ENCODE data around the gene PLCB4.

The PLCB4 gene

DNA sequence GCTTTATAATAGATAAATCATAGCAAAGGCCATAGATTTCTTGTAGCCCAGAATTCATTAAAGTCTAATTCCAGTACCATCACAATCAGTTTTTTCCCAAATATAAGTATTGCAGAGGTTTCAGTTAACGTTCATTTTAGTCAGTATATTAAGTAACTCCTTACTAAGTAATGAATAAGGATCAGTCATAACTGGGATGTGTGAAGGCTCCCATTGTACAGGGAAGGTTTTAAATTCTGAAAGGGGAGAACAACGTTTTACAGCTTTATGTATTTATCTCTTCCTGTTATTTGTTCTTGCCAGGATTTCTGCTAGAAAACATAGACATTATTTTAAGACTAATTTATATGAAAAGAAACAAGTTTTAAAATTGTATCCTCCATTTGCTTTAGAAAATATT lies 230.0 kb downstream of the PLCB4 start:
- Histone ChIP-seq H2BK15ac (ENCODE audit: low read length) (no peak overlapping the region), H3K9ac (ENCODE audit: low read depth, low read length, poor library complexity) (no peak overlapping the region), H2BK5ac (ENCODE audit: low read length) (no peak overlapping the region), H3K79me1 (ENCODE audit: low read depth, low read length) (no peaks in the 10 kb centered on the region), H3K27ac (replicated peaks; ENCODE audit: low read length) (no peak overlapping the region), H3K4me2 (ENCODE audit: insufficient read depth, low read length, poor library complexity, severe bottlenecking) (no peak overlapping the region), H4K91ac (ENCODE audit: low read depth, low read length, poor library complexity) (no peak overlapping the region), H3K4me3 (ENCODE audit: low read length in 2 of 2) (no peak overlapping the region), H3K27me3 (ENCODE audit: control insufficient read depth in 3 of 3, insufficient read depth in 3 of 3, low read depth in 1 of 3, low read length in 3 of 3) (no peaks in the 10 kb centered on the region), H2AK5ac (ENCODE audit: low read depth, low read length) (no peak overlapping the region), H3K4ac (ENCODE audit: low read length) (no peak overlapping the region), H3K36me3 (replicated peaks in 1 of 2; ENCODE audit: control insufficient read depth in 2 of 2, insufficient read depth in 2 of 2, low read length in 2 of 2) (no peaks in the 10 kb centered on the region), H2BK120ac (ENCODE audit: low read depth, low read length) (no peak overlapping the region), H2BK12ac (ENCODE audit: low read length) (no peak overlapping the region), H3K23ac (ENCODE audit: low read depth, low read length, poor library complexity) (no peak overlapping the region), H3K14ac (ENCODE audit: low read length) (no peak overlapping the region), H2AFZ (ENCODE audit: low read length) (no peak overlapping the region), H4K8ac (ENCODE audit: low read depth, low read length) (no peak overlapping the region), H3K18ac (ENCODE audit: low read length) (no peak overlapping the region), H3K4me1 (ENCODE audit: control insufficient read depth in 2 of 2, insufficient read depth in 1 of 2, low read depth in 1 of 2, low read length in 2 of 2) (peaks cover 0 to 1% of the 10 kb centered on the region in 2 donors), H3K9me3 (replicated peaks in 1 of 2; ENCODE audit: control insufficient read depth in 2 of 2, insufficient read depth in 1 of 2, low read depth in 1 of 2, low read length in 2 of 2) (peaks cover 0 to 6% of the 10 kb centered on the region in 2 donors)
- DNase-seq (ENCODE audit: low spot score), result no peak
- WGBS, 2 donors (ENCODE audit: extremely low coverage in 2 of 2, insufficient read length in 2 of 2, insufficient replicate concordance in 1 of 2), result no CpG with 5 or more reads among the region's 2 CpGs

GRCh38 chr20:9300080-9300479 lies 231.2 kb downstream of the PLCB4 start:
- Histone ChIP-seq H3K27ac (replicated peaks; ENCODE audit: low read length) (no peak overlapping the region), H3K9ac (ENCODE audit: low read depth, low read length, poor library complexity) (no peak overlapping the region), H3K36me3 (replicated peaks in 1 of 2; ENCODE audit: control insufficient read depth in 2 of 2, insufficient read depth in 2 of 2, low read length in 2 of 2) (no peaks in the 10 kb centered on the region), H3K23ac (ENCODE audit: low read depth, low read length, poor library complexity) (no peak overlapping the region), H4K8ac (ENCODE audit: low read depth, low read length) (no peak overlapping the region), H3K14ac (ENCODE audit: low read length) (no peak overlapping the region), H2BK120ac (ENCODE audit: low read depth, low read length) (no peak overlapping the region), H3K27me3 (ENCODE audit: control insufficient read depth in 3 of 3, insufficient read depth in 3 of 3, low read depth in 1 of 3, low read length in 3 of 3) (no peaks in the 10 kb centered on the region), H2AFZ (ENCODE audit: low read length) (no peak overlapping the region), H3K4me2 (ENCODE audit: insufficient read depth, low read length, poor library complexity, severe bottlenecking) (no peak overlapping the region), H4K91ac (ENCODE audit: low read depth, low read length, poor library complexity) (no peak overlapping the region), H3K9me3 (replicated peaks in 1 of 2; ENCODE audit: control insufficient read depth in 2 of 2, insufficient read depth in 1 of 2, low read depth in 1 of 2, low read length in 2 of 2) (peaks cover 0 to 6% of the 10 kb centered on the region in 2 donors), H3K4me1 (ENCODE audit: control insufficient read depth in 2 of 2, insufficient read depth in 1 of 2, low read depth in 1 of 2, low read length in 2 of 2) (peaks cover 0 to 1% of the 10 kb centered on the region in 2 donors), H2AK5ac (ENCODE audit: low read depth, low read length) (no peak overlapping the region), H2BK15ac (ENCODE audit: low read length) (no peak overlapping the region), H3K4me3 (ENCODE audit: low read length in 2 of 2) (no peak overlapping the region), H2BK5ac (ENCODE audit: low read length) (no peak overlapping the region), H2BK12ac (ENCODE audit: low read length) (no peak overlapping the region), H3K4ac (ENCODE audit: low read length) (no peak overlapping the region), H3K18ac (ENCODE audit: low read length) (no peak overlapping the region), H3K79me1 (ENCODE audit: low read depth, low read length) (no peaks in the 10 kb centered on the region)
- DNase-seq (ENCODE audit: low spot score), result no peak

DNA sequence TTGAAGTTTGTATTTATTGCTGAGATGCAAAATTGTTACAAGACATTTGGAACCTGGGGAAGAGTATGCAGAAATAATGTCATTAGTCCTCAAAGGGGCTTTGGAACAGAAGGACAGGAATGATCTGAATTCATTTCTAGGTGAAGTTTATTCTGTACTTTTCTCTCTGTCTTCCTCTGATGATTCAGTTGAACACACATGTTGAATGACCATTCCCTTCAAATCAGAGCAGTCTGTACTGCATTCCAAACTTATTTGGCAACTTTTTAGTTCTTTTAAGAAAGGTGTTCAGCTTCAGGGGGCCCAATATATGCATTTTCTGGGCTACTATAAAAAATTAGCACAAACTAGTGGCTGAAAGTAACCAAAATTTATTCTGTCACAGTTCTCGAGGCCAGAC lies 231.6 kb downstream of the PLCB4 start:
- Histone ChIP-seq H4K91ac (ENCODE audit: low read depth, low read length, poor library complexity) (no peak overlapping the region), H2BK5ac (ENCODE audit: low read length) (no peak overlapping the region), H4K8ac (ENCODE audit: low read depth, low read length) (no peak overlapping the region), H3K4me2 (ENCODE audit: insufficient read depth, low read length, poor library complexity, severe bottlenecking) (no peak overlapping the region), H3K14ac (ENCODE audit: low read length) (no peak overlapping the region), H3K27ac (replicated peaks; ENCODE audit: low read length) (no peak overlapping the region), H3K4me3 (ENCODE audit: low read length in 2 of 2) (no peak overlapping the region), H3K4me1 (ENCODE audit: control insufficient read depth in 2 of 2, insufficient read depth in 1 of 2, low read depth in 1 of 2, low read length in 2 of 2) (peaks cover 0 to 1% of the 10 kb centered on the region in 2 donors), H2AK5ac (ENCODE audit: low read depth, low read length) (no peak overlapping the region), H2AFZ (ENCODE audit: low read length) (no peak overlapping the region), H3K36me3 (replicated peaks in 1 of 2; ENCODE audit: control insufficient read depth in 2 of 2, insufficient read depth in 2 of 2, low read length in 2 of 2) (no peaks in the 10 kb centered on the region), H2BK12ac (ENCODE audit: low read length) (no peak overlapping the region), H3K4ac (ENCODE audit: low read length) (no peak overlapping the region), H3K9me3 (replicated peaks in 1 of 2; ENCODE audit: control insufficient read depth in 2 of 2, insufficient read depth in 1 of 2, low read depth in 1 of 2, low read length in 2 of 2) (peaks cover 0 to 6% of the 10 kb centered on the region in 2 donors), H3K79me1 (ENCODE audit: low read depth, low read length) (no peaks in the 10 kb centered on the region), H3K18ac (ENCODE audit: low read length) (no peak overlapping the region), H2BK120ac (ENCODE audit: low read depth, low read length) (no peak overlapping the region), H2BK15ac (ENCODE audit: low read length) (no peak overlapping the region), H3K23ac (ENCODE audit: low read depth, low read length, poor library complexity) (no peak overlapping the region), H3K9ac (ENCODE audit: low read depth, low read length, poor library complexity) (no peak overlapping the region), H3K27me3 (ENCODE audit: control insufficient read depth in 3 of 3, insufficient read depth in 3 of 3, low read depth in 1 of 3, low read length in 3 of 3) (no peaks in the 10 kb centered on the region)
- no peak for DNase-seq (ENCODE audit: low spot score)
- WGBS, 2 donors (ENCODE audit: extremely low coverage in 2 of 2, insufficient read length in 2 of 2, insufficient replicate concordance in 1 of 2), result no CpG with 5 or more reads among the region's 1 CpG

DNA sequence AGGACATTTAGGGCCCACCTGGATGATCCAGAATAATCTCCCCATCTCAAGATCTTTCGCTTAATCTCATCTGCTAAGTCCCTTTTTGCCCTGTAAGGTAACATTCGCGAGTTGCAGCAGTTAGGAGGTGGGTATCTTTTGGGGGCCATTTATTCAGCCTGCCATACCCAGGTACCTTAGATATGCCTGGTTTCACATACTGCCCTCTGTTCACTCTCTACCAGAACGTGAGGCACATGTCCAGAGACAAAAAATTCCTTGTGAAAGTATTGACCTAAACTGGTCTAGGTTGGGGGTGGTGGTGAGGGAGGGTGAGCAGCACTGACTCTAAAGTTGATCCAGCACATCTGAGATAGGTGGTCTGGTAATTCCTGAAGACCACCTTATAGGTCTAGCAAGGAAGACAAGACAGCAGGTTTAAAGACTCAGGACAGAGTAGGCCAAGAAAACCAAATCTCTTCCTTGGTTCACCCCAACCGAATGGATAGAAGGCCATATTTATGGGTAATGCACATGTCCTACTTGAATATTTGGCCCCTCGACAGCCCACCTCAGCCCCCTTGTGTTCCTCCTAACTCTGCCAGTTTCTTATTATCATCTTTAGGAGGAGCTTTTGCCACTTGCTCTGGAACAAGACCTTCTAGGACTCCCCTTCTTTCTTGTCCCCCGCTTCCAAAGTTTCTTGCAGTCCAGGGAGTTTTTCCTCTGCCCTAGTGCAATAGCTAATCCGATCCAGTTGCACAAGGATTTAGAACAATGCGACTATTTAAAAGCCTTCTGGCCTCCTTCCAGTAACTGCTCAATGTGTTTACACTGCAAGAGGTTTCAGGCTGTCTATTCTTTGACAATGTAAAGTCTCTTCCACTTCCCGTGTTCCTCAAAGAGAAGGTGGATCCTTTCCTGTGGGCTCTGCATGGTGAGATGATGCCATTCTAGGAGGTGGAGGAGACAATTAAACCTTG lies 232.5 kb downstream of the PLCB4 start:
- no peak overlapping the region for H3K27ac ChIP-seq (replicated peaks; ENCODE audit: low read length)
- no peak overlapping the region for H3K18ac ChIP-seq (ENCODE audit: low read length)
- H4K8ac ChIP-seq (ENCODE audit: low read depth, low read length), result no peak overlapping the region
- peaks cover 0 to 1% of the 10 kb centered on the region in 2 donors for H3K4me1 ChIP-seq (ENCODE audit: control insufficient read depth in 2 of 2, insufficient read depth in 1 of 2, low read depth in 1 of 2, low read length in 2 of 2)
- H3K23ac ChIP-seq (ENCODE audit: low read depth, low read length, poor library complexity), result no peak overlapping the region
- no peak overlapping the region for H3K14ac ChIP-seq (ENCODE audit: low read length)
- H3K4me3 ChIP-seq (ENCODE audit: low read length in 2 of 2), result no peak overlapping the region
- H3K9me3 ChIP-seq (replicated peaks in 1 of 2; ENCODE audit: control insufficient read depth in 2 of 2, insufficient read depth in 1 of 2, low read depth in 1 of 2, low read length in 2 of 2), result peaks cover 0 to 6% of the 10 kb centered on the region in 2 donors
- DNase-seq (ENCODE audit: low spot score), result no peak
- H2BK12ac ChIP-seq (ENCODE audit: low read length), result no peak overlapping the region
- no peak overlapping the region for H2AFZ ChIP-seq (ENCODE audit: low read length)
- no peak overlapping the region for H3K4me2 ChIP-seq (ENCODE audit: insufficient read depth, low read length, poor library complexity, severe bottlenecking)
- WGBS, 2 donors (ENCODE audit: extremely low coverage in 2 of 2, insufficient read length in 2 of 2, insufficient replicate concordance in 1 of 2), result no CpG with 5 or more reads among the region's 10 CpGs
- no peak overlapping the region for H3K4ac ChIP-seq (ENCODE audit: low read length)
- H3K27me3 ChIP-seq (ENCODE audit: control insufficient read depth in 3 of 3, insufficient read depth in 3 of 3, low read depth in 1 of 3, low read length in 3 of 3), result no peaks in the 10 kb centered on the region
- no peak overlapping the region for H3K9ac ChIP-seq (ENCODE audit: low read depth, low read length, poor library complexity)
- no peak overlapping the region for H2BK15ac ChIP-seq (ENCODE audit: low read length)
- no peaks in the 10 kb centered on the region for H3K36me3 ChIP-seq (replicated peaks in 1 of 2; ENCODE audit: control insufficient read depth in 2 of 2, insufficient read depth in 2 of 2, low read length in 2 of 2)
- no peak overlapping the region for H2BK120ac ChIP-seq (ENCODE audit: low read depth, low read length)
- H2BK5ac ChIP-seq (ENCODE audit: low read length), result no peak overlapping the region
- H4K91ac ChIP-seq (ENCODE audit: low read depth, low read length, poor library complexity), result no peak overlapping the region
- no peak overlapping the region for H2AK5ac ChIP-seq (ENCODE audit: low read depth, low read length)
- H3K79me1 ChIP-seq (ENCODE audit: low read depth, low read length), result no peaks in the 10 kb centered on the region
